Body of pancreas (tissue), 4 donors: ENCODE measurements around the gene DGKI. TPM values are rescaled to one million over a fixed set of nuclear protein-coding genes. Genes with fewer than 3 reads are reported as not detected.

Experiments used
- ATAC-seq: fragments of 150-250 bp; one replicate; pipeline ENCODE4 v1.9.1; 2016
- DNase-seq, 4 donors: peaks; one replicate each; pipeline ENCODE4 v3.0.0-alpha.2; 2019
- H3K27ac ChIP-seq, 4 donors: fragments of 200-600 bp; sonication (generic); 1 replicate in 3 of 4; 2 replicates in 1 of 4; pipeline versions ENCODE4 v1.5.1 to v1.6.1; 2016 to 2019; ENCODE audit warnings: mild to moderate bottlenecking in 1 of 4, mixed read lengths in 1 of 4, moderate library complexity in 1 of 4
- H3K27me3 ChIP-seq, 2 donors: fragments of 200-600 bp; sonication (generic); one replicate each; pipeline ENCODE4 v1.6.0; 2016; ENCODE audit warnings: mild to moderate bottlenecking in 1 of 2
- H3K36me3 ChIP-seq, 2 donors: fragments of 200-600 bp; sonication (generic); replicated peaks in 1 of 2; 2 replicates each; pipeline ENCODE4 v1.5.1; 2016; ENCODE audit warnings: low read depth in 2 of 2; ENCODE audit not compliant: insufficient read depth in 1 of 2
- H3K4me1 ChIP-seq: fragments of 200-600 bp; sonication (generic); one replicate; pipeline ENCODE4 v1.6.0; 2016
- H3K4me3 ChIP-seq, 2 donors: fragments of 200-600 bp; sonication (generic); 1 replicate in 1 of 2; 2 replicates in 1 of 2; pipeline ENCODE4 v1.5.1; 2016 to 2019
- H3K9me3 ChIP-seq, 3 donors: fragments of 200-600 bp; sonication (generic); 1 replicate in 2 of 3; 2 replicates in 1 of 3; pipeline ENCODE4 v1.5.1; 2016
- CTCF ChIP-seq, 7 experiments: fragments of 450-650 bp in 4 of 7; fragments of 200-600 bp in 3 of 7; sonication (generic) in 3 of 7; IDR thresholded peaks; one replicate each; pipeline ENCODE4 v1.5.1; 2016 to 2019; ENCODE audit warnings: antibody characterized with exemption in 7 of 7
- POLR2A ChIP-seq, 3 donors: fragments of 450-650 bp; IDR thresholded peaks; one replicate each; pipeline ENCODE4 v1.6.1; 2016; ENCODE audit warnings: antibody characterized with exemption in 3 of 3, mild to moderate bottlenecking in 2 of 3
- WGBS, 2 donors: methylation state at CpG; one replicate each; pipeline ENCODE4 v1.1.5; 2017; 5-methylcytosine and 5-hydroxymethylcytosine counted together
- intact Hi-C: fragments of 100-400 bp; cut with DNase I; formaldehyde crosslinking; loops from one replicate; pipeline ENCODE4 v1.15.1; 2023
- total RNA-seq, 2 donors: library from RNA; depleted of rRNA; stranded (reverse); fragments of >200 nt; gene quantifications; one replicate each; pipeline ENCODE4 v1.1.0, GENCODE V29; 2016

The DGKI gene
- total RNA-seq, 2 donors from 2014 or later = 2.6 TPM; not detected in 1

GRCh38 chr7:137798073-137798763, 48.6 kb downstream of the DGKI start:
- Histone ChIP-seq H3K4me3 (no peak overlapping the region), H3K36me3 (no peaks in the 10 kb centered on the region), H3K27me3 (no peaks in the 10 kb centered on the region), H3K27ac (no peak overlapping the region), H3K4me1 (no peaks in the 10 kb centered on the region), H3K9me3 (no peaks in the 10 kb centered on the region)
- no peak for TF ChIP-seq POLR2A (IDR thresholded peaks at IDR 0.05)
- TF ChIP-seq CTCF (IDR thresholded peaks at IDR 0.05) = no peak
- ATAC-seq (no peak), DNase-seq (no peak)
- intact Hi-C loops = no loop called here
- WGBS, 2 donors = 77 to 84% methylated on average over 4 of the region's 4 CpGs

- intact Hi-C loops = no loop called here
- WGBS, 2 donors = 85 to 87% methylated on average over 4 of the region's 4 CpGs
- H3K4me3 ChIP-seq = no peak overlapping the region
- no peaks in the 10 kb centered on the region for H3K4me1 ChIP-seq
- no peaks in the 10 kb centered on the region for H3K36me3 ChIP-seq
- DNase-seq = no peak
- H3K27ac ChIP-seq = no peak overlapping the region
- TF ChIP-seq CTCF (IDR thresholded peaks at IDR 0.05) (no peak), POLR2A (IDR thresholded peaks at IDR 0.05) (no peak)
- H3K9me3 ChIP-seq = no peaks in the 10 kb centered on the region
- no peaks in the 10 kb centered on the region for H3K27me3 ChIP-seq
- no peak for ATAC-seq
Observed at GRCh38 chr7:137795211-137795610, 51.6 kb downstream of the DGKI start.

- 70% methylated on average over 2 of the region's 2 CpGs for WGBS, 2 donors
- ATAC-seq (no peak), DNase-seq (no peak)
- no peak for TF ChIP-seq CTCF (IDR thresholded peaks at IDR 0.05)
- TF ChIP-seq POLR2A (IDR thresholded peaks at IDR 0.05) = no peak
- Histone ChIP-seq H3K27me3 (no peaks in the 10 kb centered on the region), H3K4me1 (no peaks in the 10 kb centered on the region), H3K36me3 (no peaks in the 10 kb centered on the region), H3K9me3 (no peaks in the 10 kb centered on the region), H3K4me3 (no peak overlapping the region), H3K27ac (no peak overlapping the region)
- intact Hi-C loops = no loop called here
Observed at GRCh38 chr7:137791930-137792329, 54.8 kb downstream of the DGKI start.

GRCh38 chr7:137790828-137791227, 55.9 kb downstream of the DGKI start:
- Histone ChIP-seq H3K4me3 (no peak overlapping the region), H3K4me1 (no peaks in the 10 kb centered on the region), H3K27me3 (no peaks in the 10 kb centered on the region), H3K27ac (no peak overlapping the region), H3K9me3 (no peaks in the 10 kb centered on the region), H3K36me3 (no peaks in the 10 kb centered on the region)
- intact Hi-C loops = no loop called here
- no peak for ATAC-seq
- TF ChIP-seq POLR2A (IDR thresholded peaks at IDR 0.05) = no peak
- no peak for TF ChIP-seq CTCF (IDR thresholded peaks at IDR 0.05)
- no peak for DNase-seq

- no peak overlapping the region for H3K27ac ChIP-seq
- DNase-seq (no peak), ATAC-seq (no peak)
- intact Hi-C loops = no loop called here
- no peaks in the 10 kb centered on the region for H3K4me1 ChIP-seq
- H3K27me3 ChIP-seq = no peaks in the 10 kb centered on the region
- TF ChIP-seq POLR2A (IDR thresholded peaks at IDR 0.05) (no peak), CTCF (IDR thresholded peaks at IDR 0.05) (no peak)
- no peak overlapping the region for H3K4me3 ChIP-seq
- no peaks in the 10 kb centered on the region for H3K9me3 ChIP-seq
- no peaks in the 10 kb centered on the region for H3K36me3 ChIP-seq
- 90 to 93% methylated on average over 4 of the region's 4 CpGs for WGBS, 2 donors
Observed at GRCh38 chr7:137789215-137789882, 57.4 kb downstream of the DGKI start.
